GM18951 (cell line): ENCODE results near the gene SPEG.

ENCODE experiments used
- POLR2A ChIP-seq: IDR thresholded peaks from 4 replicates; pipeline ENCODE4 v1.6.1; 2011; ENCODE audit warnings: mild to moderate bottlenecking; ENCODE audit not compliant: insufficient read length, insufficient read depth; ENCODE audit errors: extremely low read depth
- in situ Hi-C: fragments of 300-500 bp; cut with MboI; formaldehyde crosslinking; loops from one replicate; pipeline ENCODE4 v1.12.0; 2022; ENCODE audit warnings: low sequenced_read_pairs, mixed read lengths, inconsistent platforms; ENCODE audit not compliant: unreplicated experiment

SPEG gene

DNA sequence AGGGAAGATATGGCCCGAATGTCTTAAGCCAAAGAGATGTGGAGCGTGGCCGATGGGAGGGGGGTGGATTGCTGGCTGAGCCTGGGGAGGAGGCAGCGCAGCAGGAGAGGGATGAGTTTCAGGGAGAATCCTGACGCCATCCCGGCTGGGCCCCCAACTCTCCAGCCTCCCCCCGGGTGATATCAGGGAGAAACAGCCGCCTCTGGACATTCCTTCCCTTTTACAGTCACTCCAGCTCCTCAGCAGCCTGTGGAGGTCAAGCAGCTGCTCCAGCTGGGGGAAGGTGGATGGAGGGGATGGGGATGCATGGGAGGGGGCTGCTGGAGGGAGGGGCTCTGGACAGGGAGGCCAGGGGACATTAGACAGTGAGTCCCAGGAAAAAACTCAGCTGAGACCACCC lies 26.0 kb upstream of the SPEG start:
- in situ Hi-C loops, result loop anchor here (10.0 kb wide), 1 partner anchor 126 kb away; no protein-coding TSS in a partner anchor
- TF ChIP-seq POLR2A, result no peak

DNA sequence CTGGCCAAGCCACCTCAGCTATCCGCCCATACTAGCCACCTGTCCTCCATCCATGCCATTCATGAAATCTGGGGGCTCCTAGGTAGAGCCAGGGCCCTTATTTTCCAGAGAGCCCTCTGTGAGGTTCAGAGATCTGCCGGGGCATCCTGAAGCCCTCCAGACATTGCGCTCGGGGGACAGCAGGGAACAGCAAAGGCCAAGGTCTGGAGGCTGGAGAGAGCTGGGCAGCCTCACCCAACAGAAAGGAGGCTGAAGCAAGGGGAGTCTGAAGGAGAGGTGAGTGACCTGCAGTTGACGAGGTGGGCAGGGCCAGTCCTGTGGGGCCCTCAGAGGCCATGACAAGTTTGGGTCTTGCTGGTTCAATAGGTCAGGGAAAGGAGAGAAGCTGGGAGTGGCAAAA lies 25.0 kb upstream of the SPEG start:
- no peak for TF ChIP-seq POLR2A
- in situ Hi-C loops, result loop anchor here (10.0 kb wide), 1 partner anchor 125 kb away; no protein-coding TSS in a partner anchor

DNA sequence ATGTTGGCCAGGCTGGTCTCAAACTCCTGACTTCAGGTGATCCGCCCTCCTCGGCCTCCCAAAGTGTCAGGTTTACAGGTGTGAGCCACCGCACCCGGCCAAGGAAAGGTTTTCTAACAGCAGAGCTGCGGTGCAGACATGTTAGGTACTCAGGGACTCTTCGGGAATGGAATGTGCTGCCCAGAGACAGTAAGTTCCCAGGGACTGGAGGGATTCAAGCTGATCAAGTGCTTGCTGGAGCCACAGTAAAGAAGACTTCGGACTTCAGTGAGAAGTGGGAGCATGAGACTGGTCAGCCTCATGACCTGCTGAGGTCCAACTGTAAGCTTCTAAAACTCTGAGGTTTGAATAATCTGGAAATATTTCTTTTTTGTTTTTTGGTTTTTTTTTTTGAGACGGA lies 24.3 kb upstream of the SPEG start:
- in situ Hi-C loops, result no loop called here
- no peak for TF ChIP-seq POLR2A

DNA sequence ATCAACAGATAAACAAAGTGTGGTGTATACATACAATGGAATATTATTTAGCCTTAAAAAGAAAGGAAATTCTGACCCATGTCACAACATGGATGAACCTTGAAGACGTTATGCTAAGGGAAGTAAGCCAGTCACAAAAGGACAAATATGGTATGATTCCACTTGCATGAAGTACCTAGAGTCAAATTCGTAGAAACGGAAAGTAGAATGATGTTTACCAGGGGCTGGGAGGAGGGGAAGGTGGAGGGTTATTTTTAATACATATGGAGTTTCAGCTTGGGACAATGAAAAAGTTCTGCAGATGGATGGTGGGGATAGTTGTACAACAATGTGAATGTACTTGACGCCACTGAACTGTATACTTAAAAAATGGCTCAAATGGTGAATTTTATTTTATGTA lies 19.8 kb upstream of the SPEG start:
- in situ Hi-C loops, result no loop called here
- TF ChIP-seq POLR2A, result no peak

DNA sequence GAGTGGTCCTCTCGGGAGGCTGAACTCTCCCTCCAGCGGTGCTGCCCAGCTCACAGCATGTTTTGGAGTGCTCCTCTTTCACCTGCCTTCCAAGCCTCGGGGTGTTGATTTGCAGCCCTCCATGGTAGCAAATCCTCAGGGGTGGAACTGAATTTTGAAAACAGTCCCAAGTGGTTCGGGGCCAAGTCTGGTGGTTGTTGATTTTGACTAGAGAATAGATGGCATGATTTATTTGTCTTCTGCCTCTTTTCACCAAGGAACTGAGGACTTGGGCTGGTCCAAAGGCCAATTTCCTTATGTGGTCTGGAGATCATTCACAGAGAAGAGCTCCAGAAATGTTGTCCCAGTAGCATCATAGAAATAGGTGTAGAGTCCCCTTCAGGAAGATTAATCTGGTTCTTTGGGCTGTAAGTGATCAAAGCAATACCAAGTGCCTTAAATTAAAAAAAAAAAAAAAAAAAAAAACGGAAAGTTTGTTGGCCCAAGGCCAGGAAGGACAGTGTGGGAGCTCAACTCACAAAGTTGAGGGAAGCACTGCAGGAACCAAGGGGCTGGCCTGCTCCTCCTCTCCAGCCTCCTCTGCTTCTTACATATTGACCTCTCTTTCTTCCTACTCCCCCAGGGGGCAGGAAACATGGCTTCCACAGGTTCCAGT lies 18.9 kb upstream of the SPEG start:
- TF ChIP-seq POLR2A, result no peak
- in situ Hi-C loops, result no loop called here

DNA sequence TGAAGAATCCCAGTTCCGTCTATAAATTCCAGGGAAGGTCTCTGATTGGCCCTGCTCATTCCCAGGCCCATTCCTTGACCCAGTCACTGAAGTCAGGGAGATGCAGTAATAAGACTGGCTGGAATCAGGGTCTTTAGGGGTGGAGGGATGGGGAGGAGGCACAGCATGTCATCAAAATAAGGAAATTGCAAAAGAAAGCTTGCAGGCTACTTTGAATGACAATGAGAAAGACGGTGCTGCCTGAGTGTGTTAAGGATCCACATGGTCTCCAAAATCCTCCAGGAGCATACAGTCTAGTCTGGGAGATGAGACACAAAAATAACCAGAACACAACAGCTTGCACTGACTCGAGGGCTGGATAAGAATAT lies 18.4 kb upstream of the SPEG start:
- in situ Hi-C loops, result no loop called here
- no peak for TF ChIP-seq POLR2A

DNA sequence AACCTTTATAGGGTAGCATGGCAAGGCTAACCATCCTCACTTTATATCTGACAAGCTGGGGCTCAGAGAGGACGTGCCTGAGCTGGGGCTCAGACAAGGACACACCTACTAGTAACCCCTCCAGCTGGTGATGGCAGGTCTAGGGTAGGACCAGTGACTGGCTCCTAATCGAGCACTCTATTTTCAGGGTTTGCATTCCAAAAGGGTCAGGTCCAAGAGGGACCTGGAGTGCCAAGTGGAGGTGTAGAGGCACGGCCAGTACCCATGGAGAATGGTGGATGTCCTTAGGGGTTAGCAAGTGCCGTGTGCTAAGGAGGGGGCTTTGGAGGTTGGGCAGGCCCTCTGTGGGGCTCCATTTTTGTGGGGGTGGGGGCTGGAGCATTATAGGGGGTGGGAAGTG lies 17.7 kb upstream of the SPEG start:
- in situ Hi-C loops, result no loop called here

DNA sequence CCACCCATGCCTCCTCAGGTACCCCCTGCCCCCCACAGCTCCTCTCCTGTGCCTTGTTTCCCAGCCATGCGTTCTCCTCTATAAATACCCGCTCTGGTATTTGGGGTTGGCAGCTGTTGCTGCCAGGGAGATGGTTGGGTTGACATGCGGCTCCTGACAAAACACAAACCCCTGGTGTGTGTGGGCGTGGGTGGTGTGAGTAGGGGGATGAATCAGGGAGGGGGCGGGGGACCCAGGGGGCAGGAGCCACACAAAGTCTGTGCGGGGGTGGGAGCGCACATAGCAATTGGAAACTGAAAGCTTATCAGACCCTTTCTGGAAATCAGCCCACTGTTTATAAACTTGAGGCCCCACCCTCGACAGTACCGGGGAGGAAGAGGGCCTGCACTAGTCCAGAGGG lies 17.3 kb upstream of the SPEG start:
- in situ Hi-C loops, result no loop called here
- TF ChIP-seq POLR2A, result no peak

More for the DNA sequence above, 17.7 kb upstream of the SPEG start:
- no peak for TF ChIP-seq POLR2A

DNA sequence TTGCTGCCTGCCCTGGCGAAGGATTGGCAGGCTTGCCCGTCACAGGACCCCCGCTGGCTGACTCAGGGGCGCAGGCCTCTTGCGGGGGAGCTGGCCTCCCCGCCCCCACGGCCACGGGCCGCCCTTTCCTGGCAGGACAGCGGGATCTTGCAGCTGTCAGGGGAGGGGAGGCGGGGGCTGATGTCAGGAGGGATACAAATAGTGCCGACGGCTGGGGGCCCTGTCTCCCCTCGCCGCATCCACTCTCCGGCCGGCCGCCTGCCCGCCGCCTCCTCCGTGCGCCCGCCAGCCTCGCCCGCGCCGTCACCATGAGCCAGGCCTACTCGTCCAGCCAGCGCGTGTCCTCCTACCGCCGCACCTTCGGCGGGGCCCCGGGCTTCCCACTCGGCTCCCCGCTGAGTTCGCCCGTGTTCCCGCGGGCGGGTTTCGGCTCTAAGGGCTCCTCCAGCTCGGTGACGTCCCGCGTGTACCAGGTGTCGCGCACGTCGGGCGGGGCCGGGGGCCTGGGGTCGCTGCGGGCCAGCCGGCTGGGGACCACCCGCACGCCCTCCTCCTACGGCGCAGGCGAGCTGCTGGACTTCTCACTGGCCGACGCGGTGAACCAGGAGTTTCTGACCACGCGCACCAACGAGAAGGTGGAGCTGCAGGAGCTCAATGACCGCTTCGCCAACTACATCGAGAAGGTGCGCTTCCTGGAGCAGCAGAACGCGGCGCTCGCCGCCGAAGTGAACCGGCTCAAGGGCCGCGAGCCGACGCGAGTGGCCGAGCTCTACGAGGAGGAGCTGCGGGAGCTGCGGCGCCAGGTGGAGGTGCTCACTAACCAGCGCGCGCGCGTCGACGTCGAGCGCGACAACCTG lies 16.3 kb upstream of the SPEG start, which contains the start of gene DES:
TSS of gene DES (plus strand) at position 223 of the 857 bp plus-strand sequence. CDS start at position 309, 86 bp downstream.
- TF ChIP-seq POLR2A, result no peak
- in situ Hi-C loops, result no loop called here

DNA sequence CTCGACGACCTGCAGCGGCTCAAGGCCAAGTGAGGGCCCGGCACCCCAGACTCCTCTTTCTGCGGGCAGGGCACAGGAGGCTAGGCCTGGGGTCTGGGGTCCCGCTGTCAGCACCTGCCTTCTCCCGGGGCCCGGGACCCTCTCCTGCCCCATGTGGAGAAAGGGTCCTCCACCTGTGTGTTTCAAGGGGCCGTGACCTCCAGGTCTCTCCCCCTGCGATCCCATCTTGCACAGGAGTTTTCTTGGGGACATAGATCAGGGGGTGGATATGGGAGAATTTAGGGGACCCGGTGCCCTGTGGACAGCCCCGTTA lies 15.7 kb upstream of the SPEG start:
- TF ChIP-seq POLR2A, result no peak
- in situ Hi-C loops, result no loop called here

DNA sequence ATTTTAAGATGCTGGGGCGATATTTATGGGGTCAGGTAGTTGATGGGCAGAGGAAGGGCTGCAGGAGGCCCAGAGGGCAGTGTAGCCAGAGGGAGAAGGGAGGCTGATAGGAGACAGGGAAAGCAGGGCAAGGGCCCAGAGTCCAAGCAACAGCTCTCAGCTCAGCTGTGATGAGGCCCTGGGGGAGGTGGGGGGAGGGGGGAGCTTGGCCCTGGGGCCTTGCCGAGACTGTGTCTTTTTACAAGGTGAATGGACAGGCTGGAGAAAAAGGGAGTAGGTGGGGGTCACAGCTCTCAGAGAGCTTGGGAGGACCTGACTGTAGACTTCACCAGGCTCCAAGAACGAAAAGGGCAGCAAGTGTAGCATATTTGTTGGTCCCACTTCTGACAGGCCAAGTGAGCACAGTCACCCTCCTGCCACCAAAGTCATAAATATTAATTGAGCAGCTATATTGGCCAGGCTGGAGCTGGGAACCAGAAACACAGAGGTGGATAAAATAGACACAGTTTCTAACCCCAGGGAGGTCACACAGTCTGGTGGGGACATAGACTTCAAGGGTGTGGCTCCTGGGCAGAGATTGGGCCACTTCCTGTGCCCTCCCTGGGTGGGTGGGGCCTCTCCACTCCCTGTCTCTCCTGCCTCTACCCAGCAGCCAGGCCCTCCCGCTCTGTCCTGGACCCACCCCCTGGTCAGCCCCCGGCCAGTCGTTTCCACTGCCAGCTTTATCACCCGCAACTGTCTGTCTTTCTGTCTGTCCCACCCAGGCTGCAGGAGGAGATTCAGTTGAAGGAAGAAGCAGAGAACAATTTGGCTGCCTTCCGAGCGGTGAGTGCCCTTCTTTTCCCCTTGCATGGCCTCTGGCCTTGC lies 15.1 kb upstream of the SPEG start:
- in situ Hi-C loops, result no loop called here

DNA sequence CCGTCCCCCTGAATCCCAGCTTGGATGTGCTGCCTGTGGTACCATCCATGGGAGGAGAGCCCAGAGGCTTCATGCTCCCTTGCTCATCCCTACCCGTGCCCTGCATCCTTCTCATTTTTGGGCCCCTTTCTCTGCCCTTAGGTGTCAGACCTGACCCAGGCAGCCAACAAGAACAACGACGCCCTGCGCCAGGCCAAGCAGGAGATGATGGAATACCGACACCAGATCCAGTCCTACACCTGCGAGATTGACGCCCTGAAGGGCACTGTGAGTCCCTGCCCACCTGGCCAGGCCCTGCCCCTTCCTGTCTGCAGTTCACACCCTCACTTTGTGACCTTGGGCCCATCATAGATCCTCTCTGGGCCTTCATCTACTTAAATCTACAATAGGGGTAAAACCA lies 14.0 kb upstream of the SPEG start:
- TF ChIP-seq POLR2A, result no peak
- in situ Hi-C loops, result no loop called here

More for the DNA sequence above, 15.1 kb upstream of the SPEG start:
- no peak for TF ChIP-seq POLR2A

DNA sequence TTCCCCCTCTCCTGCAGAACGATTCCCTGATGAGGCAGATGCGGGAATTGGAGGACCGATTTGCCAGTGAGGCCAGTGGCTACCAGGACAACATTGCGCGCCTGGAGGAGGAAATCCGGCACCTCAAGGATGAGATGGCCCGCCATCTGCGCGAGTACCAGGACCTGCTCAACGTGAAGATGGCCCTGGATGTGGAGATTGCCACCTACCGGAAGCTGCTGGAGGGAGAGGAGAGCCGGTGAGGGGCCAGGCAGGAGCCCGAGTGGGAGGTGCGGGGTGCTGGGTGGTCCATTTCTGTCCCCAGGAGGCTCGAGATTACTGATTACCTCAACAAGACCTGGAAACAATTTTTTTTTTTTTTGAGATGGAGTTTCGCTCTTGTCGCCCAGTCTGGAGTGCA lies 13.3 kb upstream of the SPEG start:
- TF ChIP-seq POLR2A, result no peak
- in situ Hi-C loops, result no loop called here
